Activated naive CD4-positive, alpha-beta T cell (primary cell): Measurements from ENCODE around the gene TAGAP.
A peak's percentile ranks its signal among the peaks of the same experiment; 100 is the strongest.

Experiments used
- DNase-seq, 4 experiments: peaks; one replicate each; lab custom pipeline; 2025; lab: John Stamatoyannopoulos, UW

Gene TAGAP

GRCh38 chr6:159071843-159072769 is 27.3 kb upstream of the TAGAP start:
- DNase-seq = no peak

GRCh38 chr6:159068904-159069578 is 24.2 kb upstream of the TAGAP start:
- DNase-seq = no peak

GRCh38 chr6:159067334-159067733 is 22.5 kb upstream of the TAGAP start:
- no peak for DNase-seq

GRCh38 chr6:159066483-159066882 is 21.7 kb upstream of the TAGAP start:
- no peak for DNase-seq

- DNase-seq = no peak
These were observed 21.1 kb upstream of the TAGAP start for GRCh38 chr6:159065759-159066329.

GRCh38 chr6:159065091-159065490 is 20.3 kb upstream of the TAGAP start:
- no peak for DNase-seq

GRCh38 chr6:159064477-159064876 is 19.7 kb upstream of the TAGAP start:
- no peak for DNase-seq

- no peak for DNase-seq
These were observed 18.8 kb upstream of the TAGAP start for GRCh38 chr6:159063549-159063948.

GRCh38 chr6:159062976-159063375 is 18.2 kb upstream of the TAGAP start:
- DNase-seq = no peak

GRCh38 chr6:159062564-159062945 is 17.8 kb upstream of the TAGAP start:
- peak in 2 of 4 experiments; percentile 15 to 42 for DNase-seq

GRCh38 chr6:159061805-159062563 is 17.2 kb upstream of the TAGAP start:
- DNase-seq = no peak

GRCh38 chr6:159061146-159061545 is 16.4 kb upstream of the TAGAP start:
- DNase-seq = no peak

- no peak for DNase-seq
These were observed 15.2 kb upstream of the TAGAP start for GRCh38 chr6:159059885-159060506.

- DNase-seq = no peak
These were observed 14.3 kb upstream of the TAGAP start for GRCh38 chr6:159059141-159059540.

GRCh38 chr6:159056899-159057298 is 12.1 kb upstream of the TAGAP start:
- no peak for DNase-seq

GRCh38 chr6:159056432-159056831 is 11.6 kb upstream of the TAGAP start:
- DNase-seq = no peak

GRCh38 chr6:159056003-159056402 is 11.2 kb upstream of the TAGAP start:
- no peak for DNase-seq

GRCh38 chr6:159053781-159054398 is 9.1 kb upstream of the TAGAP start:
- DNase-seq = no peak

GRCh38 chr6:159052720-159053119 is 7.9 kb upstream of the TAGAP start:
- no peak for DNase-seq

- no peak for DNase-seq
These were observed 3.3 kb upstream of the TAGAP start for GRCh38 chr6:159047891-159048685.
